Left ventricle myocardium inferior (tissue), 1 donor: ENCODE data around the gene TTYH2. TPM values are rescaled to one million over a fixed set of nuclear protein-coding genes. Genes with fewer than 3 reads are reported as not detected.

ENCODE experiments used
- DNase-seq: peaks from one replicate; pipeline ENCODE4 v3.0.0-alpha.2; 2020
- H3K27ac ChIP-seq: fragments of 200-600 bp; replicated peaks from 2 replicates; pipeline ENCODE4 v1.8.0; 2021
- H3K27me3 ChIP-seq: fragments of 200-600 bp; 2 replicates; pipeline ENCODE4 v1.8.0; 2021; ENCODE audit warnings: low read depth
- H3K36me3 ChIP-seq: fragments of 200-600 bp; 2 replicates; pipeline ENCODE4 v1.8.0; 2021
- H3K4me1 ChIP-seq: fragments of 200-600 bp; 2 replicates; pipeline ENCODE4 v1.8.0; 2021
- H3K4me3 ChIP-seq: fragments of 200-600 bp; 2 replicates; pipeline ENCODE4 v1.8.0; 2021; ENCODE audit warnings: mild to moderate bottlenecking, moderate library complexity
- H3K9me3 ChIP-seq: fragments of 200-600 bp; replicated peaks from 2 replicates; pipeline ENCODE4 v1.8.0; 2021
- CTCF ChIP-seq: fragments of 200-600 bp; IDR thresholded peaks from 2 replicates; pipeline ENCODE4 v1.8.0; 2021; ENCODE audit warnings: antibody characterized with exemption, mild to moderate bottlenecking, borderline replicate concordance
- intact Hi-C: fragments of 100-400 bp; cut with micrococcal nuclease; formaldehyde crosslinking; loops from one replicate; pipeline ENCODE4 v1.11.0; 2022
- total RNA-seq: library from RNA; stranded (reverse); fragmentation: NEBNext Ultra II Directional; extraction: Animal tissue kit (Norgen Biotek cat#: 25700); gene quantifications from one replicate; pipeline ENCODE4 v1.2.1, GENCODE V29; 2021
- donor health status: DM: no; HTN: yes; CAD: no; lungs with severe emphysema.

The TTYH2 gene
- total RNA-seq, 1 donor from 2014 or later: 28.1 TPM

- no peak for TF ChIP-seq CTCF
- intact Hi-C loops: no loop called here
- H3K27ac ChIP-seq: peak overlapping the region; percentile 80
- no peaks in the 10 kb centered on the region for H3K9me3 ChIP-seq
- H3K4me3 ChIP-seq: peak overlapping the region; percentile 93
- peaks cover 62% of the 10 kb centered on the region for H3K4me1 ChIP-seq
- peaks cover 32% of the 10 kb centered on the region for H3K27me3 ChIP-seq
- DNase-seq: no peak
- H3K36me3 ChIP-seq: peaks cover 49% of the 10 kb centered on the region
Measured at GRCh38 chr17:74204474-74204873, 8.9 kb upstream of the TTYH2 start.

GRCh38 chr17:74205274-74205673 is 8.1 kb upstream of the TTYH2 start:
- Histone ChIP-seq H3K4me3 (peak overlapping the region; percentile 93), H3K4me1 (peaks cover 66% of the 10 kb centered on the region), H3K27me3 (peaks cover 24% of the 10 kb centered on the region), H3K9me3 (no peaks in the 10 kb centered on the region), H3K36me3 (peaks cover 57% of the 10 kb centered on the region), H3K27ac (no peak overlapping the region)
- intact Hi-C loops: no loop called here
- TF ChIP-seq CTCF: no peak
- no peak for DNase-seq

- Histone ChIP-seq H3K4me3 (no peak overlapping the region), H3K27ac (no peak overlapping the region), H3K27me3 (peaks cover 13% of the 10 kb centered on the region), H3K36me3 (peaks cover 57% of the 10 kb centered on the region), H3K9me3 (no peaks in the 10 kb centered on the region), H3K4me1 (peaks cover 77% of the 10 kb centered on the region)
- DNase-seq: no peak
- intact Hi-C loops: no loop called here
- TF ChIP-seq CTCF: no peak
Measured at GRCh38 chr17:74206332-74206818, 7.0 kb upstream of the TTYH2 start.

GRCh38 chr17:74210191-74211140 is 2.9 kb upstream of the TTYH2 start:
- DNase-seq: peak; percentile 69
- no peaks in the 10 kb centered on the region for H3K9me3 ChIP-seq
- peaks cover 92% of the 10 kb centered on the region for H3K4me1 ChIP-seq
- peaks cover 48% of the 10 kb centered on the region for H3K36me3 ChIP-seq
- peak; percentile 98 for TF ChIP-seq CTCF
- peak overlapping the region; percentile 93 for H3K27ac ChIP-seq
- H3K27me3 ChIP-seq: no peaks in the 10 kb centered on the region
- intact Hi-C loops: loop anchor here (5.0 kb wide), 1 partner anchor 87 kb away; no protein-coding TSS in a partner anchor
- H3K4me3 ChIP-seq: no peak overlapping the region

DNA sequence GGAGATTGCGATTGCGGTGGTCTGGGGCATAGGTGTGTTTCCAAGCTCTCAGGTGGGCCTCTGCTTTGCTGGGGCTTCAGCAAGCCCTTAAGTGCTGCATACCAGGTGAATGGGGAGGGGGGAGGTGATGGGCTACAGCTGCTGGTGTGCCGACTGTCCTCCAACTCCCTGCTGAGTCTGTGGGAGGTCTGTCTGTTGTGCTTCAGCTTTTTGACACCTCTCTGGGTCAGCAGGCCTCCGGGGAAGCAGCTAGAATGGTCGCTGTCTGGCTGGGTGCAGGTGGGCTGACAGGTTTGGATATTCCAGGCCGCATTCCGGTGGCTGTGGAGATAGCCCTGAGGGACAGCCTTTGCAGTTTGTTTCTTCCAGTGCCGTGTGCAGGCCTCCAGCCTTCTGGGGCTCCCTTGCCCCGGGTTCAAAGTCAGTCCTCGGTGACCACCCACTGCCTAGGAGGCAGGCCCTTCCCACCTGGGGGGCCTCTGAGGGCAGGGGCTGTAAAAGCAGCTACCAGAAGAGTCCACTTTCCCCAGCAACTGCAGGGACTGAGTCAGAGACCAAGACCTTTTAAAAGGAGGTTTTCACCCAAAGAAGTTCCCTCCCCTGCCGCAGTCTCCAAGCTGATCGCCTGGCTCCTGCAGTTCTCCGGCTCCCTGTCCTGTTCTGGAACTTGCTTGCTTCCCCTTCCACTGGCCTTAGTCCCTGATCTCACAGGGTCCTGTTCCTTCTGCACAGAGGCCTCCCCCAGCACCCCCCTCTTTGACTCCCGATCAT is 2.0 kb upstream of the TTYH2 start:
- H3K27me3 ChIP-seq: no peaks in the 10 kb centered on the region
- peaks cover 92% of the 10 kb centered on the region for H3K4me1 ChIP-seq
- intact Hi-C loops: loop anchor here (5.0 kb wide), 1 partner anchor 86 kb away; no protein-coding TSS in a partner anchor
- DNase-seq: no peak
- peak overlapping the region; percentile 72 for H3K4me3 ChIP-seq
- peaks cover 40% of the 10 kb centered on the region for H3K36me3 ChIP-seq
- no peaks in the 10 kb centered on the region for H3K9me3 ChIP-seq
- no peak for TF ChIP-seq CTCF
- H3K27ac ChIP-seq: peak overlapping the region; percentile 93
